Right ventricle myocardium superior (tissue), 1 donor: ENCODE results near the gene CACNB1. TPM values are rescaled to one million over a fixed set of nuclear protein-coding genes. Genes with fewer than 3 reads are reported as not detected.

Experiments
- ATAC-seq: fragments of 200-7000 bp; cut with Tn5 transposase; one replicate; pipeline ENCODE4 v1.9.1; 2020; ENCODE audit warnings: mild to moderate bottlenecking; ENCODE audit not compliant: poor library complexity
- DNase-seq: peaks from one replicate; pipeline ENCODE4 v3.0.0-alpha.2; 2020
- intact Hi-C: fragments of 100-400 bp; cut with DNase I; formaldehyde crosslinking; loops from one replicate; pipeline ENCODE4 v1.11.2; 2022
- total RNA-seq: library from RNA; stranded (reverse); fragmentation: NEBNext Ultra II Directional; extraction: Animal tissue kit (Norgen Biotek cat#: 25700); gene quantifications from one replicate; pipeline ENCODE4 v1.2.1, GENCODE V29; 2021
- donor health status: DM: no; HTN: yes; CAD: no; lungs with severe emphysema.

The CACNB1 gene
- total RNA-seq, 1 donor from 2014 or later: 4.6 TPM

DNA sequence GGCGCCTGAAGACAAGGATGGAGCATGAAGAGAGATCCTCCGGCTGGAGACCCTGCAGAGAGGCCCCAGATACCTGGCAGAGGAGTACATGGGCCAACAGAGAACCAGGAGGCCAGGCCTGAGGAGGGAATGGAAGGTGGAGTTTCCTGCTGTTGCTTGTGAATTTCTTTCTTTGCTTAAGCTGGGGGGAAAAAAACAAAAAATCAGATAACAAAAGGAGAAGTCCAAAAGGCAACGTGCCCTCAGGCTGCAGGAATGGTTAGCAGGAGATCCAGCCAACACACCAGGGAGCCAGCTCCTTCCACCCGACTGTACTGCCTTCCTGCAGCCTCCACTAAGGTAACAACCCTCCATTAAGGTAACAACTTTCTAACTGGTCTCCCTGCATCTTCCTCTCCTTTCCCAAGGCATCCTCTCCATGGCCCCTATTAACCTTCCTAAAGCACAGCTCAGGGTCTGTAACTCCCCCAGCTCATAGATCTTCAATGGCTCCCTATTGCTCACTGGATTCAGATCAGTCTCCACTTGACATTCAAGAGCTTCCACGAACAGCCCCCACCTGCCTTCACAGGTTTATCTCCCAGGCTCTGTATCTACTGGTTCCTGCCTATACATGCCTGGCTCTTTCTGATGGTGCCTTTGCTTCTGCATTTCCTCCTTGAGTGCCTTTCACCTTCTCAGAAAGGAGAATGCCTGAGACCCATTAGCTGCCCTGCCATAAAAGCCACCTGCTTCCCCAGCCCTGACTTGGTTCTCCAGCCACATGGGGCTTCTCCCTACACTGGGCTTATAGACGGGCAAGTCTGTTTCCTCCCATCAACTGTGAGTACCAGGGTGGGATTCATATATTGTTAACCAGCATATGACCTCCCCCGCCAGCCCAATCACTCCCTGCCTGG lies 30.8 kb downstream of the CACNB1 start:
- ATAC-seq: no peak
- no peak for DNase-seq
- intact Hi-C loops: no loop called here

DNA sequence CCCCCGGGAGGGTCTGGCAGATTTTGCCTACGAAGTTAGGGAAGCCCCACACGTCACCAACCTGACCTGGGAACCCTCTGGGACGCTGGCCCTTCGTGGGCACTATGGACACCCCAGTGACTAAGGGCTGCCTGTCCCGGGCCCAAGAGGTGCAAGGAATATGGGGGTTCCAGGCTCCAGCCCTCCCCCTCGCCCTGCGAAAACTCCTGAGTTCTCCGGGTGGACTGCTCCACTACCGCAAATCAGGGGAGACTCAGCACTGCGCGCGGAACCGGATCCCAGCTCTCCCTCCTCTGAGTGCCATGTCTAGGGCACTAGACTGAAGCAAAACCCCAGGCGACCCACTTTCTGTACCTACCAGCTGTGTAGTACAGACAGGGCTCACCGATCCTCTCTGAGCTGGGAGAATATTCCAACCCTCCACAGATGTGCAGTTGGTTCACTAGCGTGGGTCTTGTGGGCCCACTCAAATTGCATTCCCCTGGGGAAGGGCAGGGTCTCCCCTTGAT lies 31.6 kb downstream of the CACNB1 start, which contains the start of gene ARL5C:
TSS of gene ARL5C (minus strand) at position 321 of the 509 bp plus-strand sequence. CDS start 401 bp downstream, outside the sequence.
- ATAC-seq (no peak), DNase-seq (no peak)
- intact Hi-C loops: no loop called here

GRCh38 chr17:39165178-39165840 lies 32.2 kb downstream of the CACNB1 start:
- intact Hi-C loops: no loop called here
- DNase-seq (no peak), ATAC-seq (peak; percentile 5)

DNA sequence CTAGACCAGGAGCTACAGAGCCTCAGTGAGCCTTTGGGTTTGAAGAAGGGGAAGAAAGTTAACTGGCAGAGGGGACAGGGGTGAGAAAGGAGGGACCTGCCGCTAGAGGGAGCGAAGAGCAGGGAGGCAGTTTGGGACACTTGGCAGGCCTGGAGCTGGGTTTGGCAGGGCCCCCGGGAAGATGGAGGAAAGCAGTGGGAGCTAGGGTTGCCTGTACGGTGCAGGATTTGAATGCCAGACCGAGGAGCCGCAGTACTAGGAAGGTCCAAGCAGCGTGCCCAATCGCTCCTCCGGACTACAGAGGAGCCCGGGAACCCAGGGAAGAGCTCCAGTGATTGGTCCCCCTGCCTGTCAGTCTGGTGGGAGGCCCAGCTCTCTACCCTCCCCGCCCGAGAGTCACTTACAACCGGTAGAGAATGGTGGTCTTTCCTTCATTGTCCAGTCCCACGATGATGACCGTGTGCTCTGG lies 32.8 kb downstream of the CACNB1 start:
- intact Hi-C loops: no loop called here
- DNase-seq (peak; percentile 95), ATAC-seq (peak; percentile 91)

- intact Hi-C loops: no loop called here
- DNase-seq (no peak), ATAC-seq (no peak)
These were observed 35.5 kb downstream of the CACNB1 start for GRCh38 chr17:39161962-39162361.

DNA sequence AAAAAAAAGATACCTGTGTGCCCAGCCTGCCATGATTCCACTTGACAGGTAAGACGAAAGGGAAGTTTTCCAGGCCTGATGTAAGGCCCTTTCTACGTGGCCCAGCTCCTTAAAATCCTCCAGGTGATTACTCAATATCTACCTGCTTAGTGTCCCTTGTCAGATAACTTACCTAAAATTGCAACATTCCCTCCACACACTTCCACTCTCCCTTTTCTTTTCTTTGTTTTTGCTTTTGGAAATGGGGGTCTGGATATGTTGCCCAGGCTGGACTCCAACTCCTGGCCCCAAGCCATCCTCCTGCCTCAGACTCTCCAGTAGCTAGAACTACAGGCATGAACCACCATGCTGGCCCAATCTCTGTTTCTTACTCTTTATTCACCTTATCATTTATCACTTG lies 38.8 kb downstream of the CACNB1 start:
- no peak for ATAC-seq
- DNase-seq: no peak
- intact Hi-C loops: no loop called here

DNA sequence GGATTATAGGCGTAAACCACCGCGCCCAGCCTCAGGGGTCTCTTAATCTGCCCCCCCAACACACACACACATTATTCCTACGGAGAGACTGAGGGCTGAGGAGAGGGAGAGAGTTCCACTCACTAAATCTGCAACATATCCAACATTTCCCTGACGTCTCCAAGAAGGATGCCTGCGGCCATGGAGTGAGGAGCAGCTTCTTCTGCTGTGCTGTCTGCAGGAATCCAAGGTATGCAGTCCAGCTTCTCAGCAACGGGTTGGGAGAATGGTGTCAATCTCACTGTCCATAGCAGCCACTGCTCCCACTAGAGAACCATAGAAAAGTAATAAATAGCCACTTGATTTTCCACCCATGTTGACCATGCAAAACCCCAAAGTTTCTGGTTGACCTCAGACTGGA lies 41.0 kb downstream of the CACNB1 start:
- no peak for DNase-seq
- no peak for ATAC-seq
- intact Hi-C loops: no loop called here

DNA sequence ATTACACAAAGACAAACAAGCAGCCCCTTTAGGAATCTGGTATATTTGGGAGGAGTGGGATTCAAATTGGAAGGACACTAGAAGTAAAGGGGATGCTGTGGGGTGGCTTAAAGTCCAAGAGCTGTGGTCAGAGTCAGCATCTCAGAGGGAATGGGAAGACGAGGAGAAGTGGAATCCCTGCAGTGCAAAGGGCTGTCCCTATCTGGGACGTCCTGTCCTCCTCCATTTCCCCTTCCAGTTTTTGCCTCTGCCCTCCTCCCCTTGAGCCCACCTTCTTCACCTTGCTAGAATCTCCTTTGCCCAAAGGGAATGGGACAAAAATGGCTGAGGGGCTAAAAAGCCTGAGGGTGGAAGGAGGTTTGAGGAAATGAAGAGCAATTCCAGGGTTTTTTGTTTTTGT lies 41.8 kb downstream of the CACNB1 start:
- intact Hi-C loops: no loop called here
- DNase-seq: no peak

GRCh38 chr17:39153599-39154051 lies 43.8 kb downstream of the CACNB1 start:
- peak; percentile 93 for DNase-seq
- peak; percentile 90 for ATAC-seq
- intact Hi-C loops: loop anchor here (5.0 kb wide), 2 partner anchors 86 to 171 kb away; no protein-coding TSS in a partner anchor

More for the DNA sequence above, 41.8 kb downstream of the CACNB1 start:
- no peak for ATAC-seq

GRCh38 chr17:39151943-39152818 lies 45.3 kb downstream of the CACNB1 start:
- intact Hi-C loops: loop anchor here (5.0 kb wide), 2 partner anchors 85 to 170 kb away; no protein-coding TSS in a partner anchor
- DNase-seq: peak; percentile 59
- peak; percentile 6 for ATAC-seq

- DNase-seq (no peak), ATAC-seq (no peak)
- intact Hi-C loops: loop anchor here (5.0 kb wide), 2 partner anchors 84 to 169 kb away; no protein-coding TSS in a partner anchor
These were observed 46.1 kb downstream of the CACNB1 start, which contains the start of gene PLXDC1 for GRCh38 chr17:39151150-39151942. PLXDC1 (minus strand) TSS chr17:39151637; CDS start chr17:39151437, 200 bp downstream.

DNA sequence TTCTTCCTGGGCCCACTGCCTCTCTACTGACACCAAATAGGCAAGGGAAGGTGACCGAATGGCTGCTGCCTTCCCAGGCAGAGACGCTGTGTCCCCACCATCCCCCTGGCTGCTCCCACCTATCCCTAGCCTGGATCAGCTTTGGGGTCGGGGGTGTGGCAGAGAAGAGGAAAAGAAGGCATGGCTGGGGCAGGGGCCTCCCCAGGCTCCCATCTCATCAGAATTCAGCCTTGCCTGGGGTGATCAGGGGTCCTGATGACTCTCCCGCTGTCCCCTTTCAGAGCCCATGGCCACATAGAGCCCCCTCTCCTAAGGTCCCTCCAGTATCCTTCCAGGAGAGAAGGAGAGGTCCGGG lies 46.7 kb downstream of the CACNB1 start:
- ATAC-seq: no peak
- no peak for DNase-seq
- intact Hi-C loops: loop anchor here (5.0 kb wide), 2 partner anchors 83 to 168 kb away; no protein-coding TSS in a partner anchor

- ATAC-seq (no peak), DNase-seq (peak; percentile 31)
- intact Hi-C loops: loop anchor here (5.0 kb wide), 2 partner anchors 83 to 168 kb away; no protein-coding TSS in a partner anchor
These were observed 47.3 kb downstream of the CACNB1 start for GRCh38 chr17:39150104-39150634.

DNA sequence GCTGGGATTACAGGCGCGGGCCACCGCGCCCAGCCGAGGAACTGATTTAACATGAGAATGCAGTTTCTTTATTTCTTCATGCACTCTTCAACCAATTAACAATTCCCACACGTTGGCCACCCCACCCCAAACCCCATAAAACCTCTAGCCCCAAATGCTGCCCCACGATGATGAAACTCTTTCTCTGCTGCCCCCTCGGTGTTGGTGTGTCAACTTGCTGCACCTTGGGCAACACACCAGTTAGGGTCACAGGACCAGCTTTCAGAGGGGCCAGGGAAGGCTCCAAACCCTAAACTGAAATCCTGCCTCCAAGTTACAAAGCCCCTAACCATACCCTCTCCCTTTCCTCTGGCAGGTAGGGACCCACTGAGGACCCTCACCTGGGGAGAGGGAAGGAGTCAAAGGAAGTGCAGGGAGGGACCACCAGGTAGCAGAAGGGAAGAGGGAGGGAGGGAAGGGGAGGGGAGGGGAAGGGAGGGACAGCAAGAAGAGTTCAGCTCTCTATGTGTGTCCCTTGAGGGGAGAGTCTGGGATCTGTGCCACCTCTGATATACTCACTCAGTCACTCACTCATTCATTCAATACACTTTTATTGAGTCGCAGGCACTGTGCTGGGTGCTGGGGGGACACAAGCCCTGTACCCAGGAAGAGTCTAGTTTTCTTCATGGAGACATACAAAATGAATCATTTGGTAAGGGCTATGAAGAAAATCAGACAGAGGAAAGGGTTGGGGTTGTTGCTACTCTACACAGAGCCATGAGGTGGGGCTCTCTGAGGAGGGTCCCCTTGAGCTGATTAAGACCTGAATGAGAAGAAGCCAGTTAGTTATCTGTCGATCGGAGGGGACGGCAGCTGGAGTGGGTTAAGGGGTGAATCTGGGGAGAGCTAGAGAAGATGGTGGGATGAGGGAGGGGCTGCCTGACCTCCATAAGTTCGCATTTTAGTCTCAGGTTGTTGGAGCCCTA lies 50.0 kb downstream of the CACNB1 start:
- peak; percentile 38 for DNase-seq
- intact Hi-C loops: no loop called here
- ATAC-seq: no peak

GRCh38 chr17:39146273-39146672 lies 51.2 kb downstream of the CACNB1 start:
- intact Hi-C loops: no loop called here
- ATAC-seq: no peak

DNA sequence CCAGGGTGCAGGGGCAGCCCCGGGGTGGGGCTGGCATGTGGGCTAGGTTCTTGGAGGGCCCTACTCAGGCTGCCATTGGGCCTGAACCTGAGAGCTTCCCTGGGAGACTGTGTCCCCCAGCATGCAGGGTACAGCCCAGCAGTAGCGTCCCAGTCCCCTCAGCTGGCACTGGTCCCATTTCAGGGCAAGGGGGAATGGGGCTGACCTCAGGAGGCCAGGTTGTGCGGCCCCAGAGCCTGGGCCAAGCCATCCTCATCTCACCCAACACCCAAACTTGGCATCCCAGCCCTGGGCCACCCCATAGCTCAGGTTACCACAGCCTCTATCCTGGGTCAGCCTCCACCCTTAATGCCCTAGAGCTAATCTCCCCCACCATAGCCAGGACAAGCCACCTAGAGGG lies 52.3 kb downstream of the CACNB1 start:
- ATAC-seq (no peak), DNase-seq (no peak)
- intact Hi-C loops: no loop called here

More at GRCh38 chr17:39146273-39146672, 51.2 kb downstream of the CACNB1 start:
- peak; percentile 4 for DNase-seq
